Mucosa of stomach (tissue), 1 donor: ENCODE results near the gene AK9.
"Not testable (repeated sequence)": the region's sequence is repeated elsewhere in the genome, so short reads cannot be mapped to it uniquely, and the experiment has no call there.

Source experiments
- H3K27me3 ChIP-seq: one replicate; pipeline ENCODE4 v1.7.0; 2013; ENCODE audit warnings: mild to moderate bottlenecking, low read length; ENCODE audit not compliant: control insufficient read depth, insufficient read depth
- H3K36me3 ChIP-seq: one replicate; pipeline ENCODE4 v1.7.0; 2013; ENCODE audit warnings: low read length; ENCODE audit not compliant: control insufficient read depth, insufficient read depth
- H3K4me1 ChIP-seq: one replicate; pipeline ENCODE4 v1.7.0; 2013; ENCODE audit warnings: mild to moderate bottlenecking, low read length; ENCODE audit not compliant: control insufficient read depth, insufficient read depth
- H3K4me3 ChIP-seq: one replicate; pipeline ENCODE4 v1.7.0; 2013; ENCODE audit warnings: low read length
- H3K9ac ChIP-seq: one replicate; pipeline ENCODE4 v1.7.0; 2013; ENCODE audit warnings: mild to moderate bottlenecking, low read length, moderate library complexity
- H3K9me3 ChIP-seq: one replicate; pipeline ENCODE4 v1.7.0; 2013; ENCODE audit warnings: mild to moderate bottlenecking, low read length, moderate library complexity; ENCODE audit not compliant: control insufficient read depth
- donor health status: Pancreatic carcinoma.

The AK9 gene

GRCh38 chr6:109715616-109716015, 24.6 kb upstream of the AK9 start:
- no peaks in the 10 kb centered on the region for H3K9me3 ChIP-seq
- H3K27me3 ChIP-seq = no peaks in the 10 kb centered on the region
- H3K36me3 ChIP-seq = no peaks in the 10 kb centered on the region
- H3K4me3 ChIP-seq = no peak overlapping the region
- H3K9ac ChIP-seq = no peak overlapping the region
- H3K4me1 ChIP-seq = no peaks in the 10 kb centered on the region

GRCh38 chr6:109714611-109715010, 23.6 kb upstream of the AK9 start:
- Histone ChIP-seq H3K36me3 (no peaks in the 10 kb centered on the region), H3K4me1 (no peaks in the 10 kb centered on the region), H3K4me3 (no peak overlapping the region), H3K9me3 (no peaks in the 10 kb centered on the region), H3K9ac (no peak overlapping the region), H3K27me3 (no peaks in the 10 kb centered on the region)

GRCh38 chr6:109714166-109714565, 23.2 kb upstream of the AK9 start:
- no peaks in the 10 kb centered on the region for H3K36me3 ChIP-seq
- H3K4me3 ChIP-seq = no peak overlapping the region
- no peaks in the 10 kb centered on the region for H3K9me3 ChIP-seq
- H3K9ac ChIP-seq = no peak overlapping the region
- no peaks in the 10 kb centered on the region for H3K4me1 ChIP-seq
- H3K27me3 ChIP-seq = no peaks in the 10 kb centered on the region

GRCh38 chr6:109713097-109713496, 22.1 kb upstream of the AK9 start:
- no peaks in the 10 kb centered on the region for H3K27me3 ChIP-seq
- no peaks in the 10 kb centered on the region for H3K9me3 ChIP-seq
- H3K36me3 ChIP-seq = no peaks in the 10 kb centered on the region
- H3K4me3 ChIP-seq = no peak overlapping the region
- H3K4me1 ChIP-seq = no peaks in the 10 kb centered on the region
- no peak overlapping the region for H3K9ac ChIP-seq

GRCh38 chr6:109708099-109708498, 17.1 kb upstream of the AK9 start:
- H3K4me1 ChIP-seq, H3K27me3 ChIP-seq: not testable (repeated sequence)

GRCh38 chr6:109706513-109706912, 15.5 kb upstream of the AK9 start:
- Histone ChIP-seq H3K4me3 (no peak overlapping the region), H3K27me3 (no peaks in the 10 kb centered on the region), H3K9me3 (no peaks in the 10 kb centered on the region), H3K4me1 (peaks cover 18% of the 10 kb centered on the region), H3K9ac (no peak overlapping the region), H3K36me3 (no peaks in the 10 kb centered on the region)

More at GRCh38 chr6:109708099-109708498, 17.1 kb upstream of the AK9 start:
- H3K9me3 ChIP-seq, H3K36me3 ChIP-seq, H3K4me3 ChIP-seq, H3K9ac ChIP-seq: not testable (repeated sequence)

- no peaks in the 10 kb centered on the region for H3K27me3 ChIP-seq
- no peaks in the 10 kb centered on the region for H3K9me3 ChIP-seq
- H3K4me3 ChIP-seq = no peak overlapping the region
- H3K36me3 ChIP-seq = no peaks in the 10 kb centered on the region
- peaks cover 18% of the 10 kb centered on the region for H3K4me1 ChIP-seq
- H3K9ac ChIP-seq = no peak overlapping the region
These were observed 14.3 kb upstream of the AK9 start for GRCh38 chr6:109705258-109705657.

GRCh38 chr6:109702791-109703190, 11.8 kb upstream of the AK9 start:
- no peak overlapping the region for H3K4me3 ChIP-seq
- no peak overlapping the region for H3K9ac ChIP-seq
- H3K27me3 ChIP-seq = no peaks in the 10 kb centered on the region
- peaks cover 18% of the 10 kb centered on the region for H3K4me1 ChIP-seq
- H3K36me3 ChIP-seq = no peaks in the 10 kb centered on the region
- H3K9me3 ChIP-seq = no peaks in the 10 kb centered on the region

- no peaks in the 10 kb centered on the region for H3K27me3 ChIP-seq
- no peaks in the 10 kb centered on the region for H3K9me3 ChIP-seq
- H3K4me1 ChIP-seq = peaks cover 18% of the 10 kb centered on the region
- no peak overlapping the region for H3K4me3 ChIP-seq
- H3K9ac ChIP-seq = no peak overlapping the region
- H3K36me3 ChIP-seq = no peaks in the 10 kb centered on the region
These were observed 10.8 kb upstream of the AK9 start for GRCh38 chr6:109701774-109702173.

GRCh38 chr6:109701221-109701620, 10.2 kb upstream of the AK9 start:
- Histone ChIP-seq H3K27me3 (no peaks in the 10 kb centered on the region), H3K4me1 (peaks cover 18% of the 10 kb centered on the region), H3K4me3 (no peak overlapping the region), H3K9ac (no peak overlapping the region), H3K9me3 (no peaks in the 10 kb centered on the region), H3K36me3 (no peaks in the 10 kb centered on the region)

- Histone ChIP-seq H3K27me3 (no peaks in the 10 kb centered on the region), H3K36me3 (no peaks in the 10 kb centered on the region), H3K9ac (no peak overlapping the region), H3K4me3 (no peak overlapping the region), H3K4me1 (peaks cover 8% of the 10 kb centered on the region), H3K9me3 (no peaks in the 10 kb centered on the region)
These were observed 5.4 kb upstream of the AK9 start for GRCh38 chr6:109696355-109696754.

GRCh38 chr6:109695468-109695867, 4.5 kb upstream of the AK9 start:
- no peaks in the 10 kb centered on the region for H3K27me3 ChIP-seq
- H3K36me3 ChIP-seq = no peaks in the 10 kb centered on the region
- H3K4me1 ChIP-seq = peaks cover 8% of the 10 kb centered on the region
- H3K9ac ChIP-seq = no peak overlapping the region
- no peaks in the 10 kb centered on the region for H3K9me3 ChIP-seq
- H3K4me3 ChIP-seq = no peak overlapping the region

GRCh38 chr6:109693111-109693510, 2.1 kb upstream of the AK9 start:
- H3K36me3 ChIP-seq = no peaks in the 10 kb centered on the region
- peaks cover 8% of the 10 kb centered on the region for H3K4me1 ChIP-seq
- no peaks in the 10 kb centered on the region for H3K9me3 ChIP-seq
- no peak overlapping the region for H3K4me3 ChIP-seq
- H3K27me3 ChIP-seq = no peaks in the 10 kb centered on the region
- H3K9ac ChIP-seq = no peak overlapping the region
